ENCODE measurements around the gene CELF1.

CELF1 gene

GRCh38 chr11:47495856-47496217 lies 57.1 kb downstream of the CELF1 start:
- no peaks in the 10 kb centered on the region for H3K9me3 ChIP-seq (ENCODE audit: control insufficient read depth in 1 of 2, low read length in 2 of 2)
- no peak overlapping the region for H3K27ac ChIP-seq (ENCODE audit: low read depth, low read length)
- H3K4me1 ChIP-seq (ENCODE audit: control insufficient read depth in 1 of 2, insufficient read depth in 2 of 2, low read length in 2 of 2): peaks cover 0 to 18% of the 10 kb centered on the region in 2 donors
- peaks cover 7 to 8% of the 10 kb centered on the region in 2 donors for H3K36me3 ChIP-seq (ENCODE audit: control insufficient read depth in 1 of 2, insufficient read depth in 2 of 2, low read length in 2 of 2)
- H3K9ac ChIP-seq (ENCODE audit: low read depth in 1 of 2, low read length in 2 of 2): no peak overlapping the region
- H3K27me3 ChIP-seq (ENCODE audit: control insufficient read depth in 1 of 2, insufficient read depth in 2 of 2, low read length in 2 of 2): no peaks in the 10 kb centered on the region
- H3K4me3 ChIP-seq (ENCODE audit: low read depth in 1 of 2, low read length in 2 of 2): no peak overlapping the region

GRCh38 chr11:47495011-47495855 lies 57.7 kb downstream of the CELF1 start:
- no peak overlapping the region for H3K27ac ChIP-seq (ENCODE audit: low read depth, low read length)
- peaks cover 0 to 18% of the 10 kb centered on the region in 2 donors for H3K4me1 ChIP-seq (ENCODE audit: control insufficient read depth in 1 of 2, insufficient read depth in 2 of 2, low read length in 2 of 2)
- no peaks in the 10 kb centered on the region for H3K27me3 ChIP-seq (ENCODE audit: control insufficient read depth in 1 of 2, insufficient read depth in 2 of 2, low read length in 2 of 2)
- peaks cover 4 to 5% of the 10 kb centered on the region in 2 donors for H3K36me3 ChIP-seq (ENCODE audit: control insufficient read depth in 1 of 2, insufficient read depth in 2 of 2, low read length in 2 of 2)
- no peaks in the 10 kb centered on the region for H3K9me3 ChIP-seq (ENCODE audit: control insufficient read depth in 1 of 2, low read length in 2 of 2)
- H3K4me3 ChIP-seq (ENCODE audit: low read depth in 1 of 2, low read length in 2 of 2): no peak overlapping the region
- H3K9ac ChIP-seq (ENCODE audit: low read depth in 1 of 2, low read length in 2 of 2): no peak overlapping the region

GRCh38 chr11:47489395-47489755 lies 63.6 kb downstream of the CELF1 start:
- H3K27ac ChIP-seq (ENCODE audit: low read depth, low read length): no peak overlapping the region
- peaks cover 15 to 25% of the 10 kb centered on the region in 2 donors for H3K36me3 ChIP-seq (ENCODE audit: control insufficient read depth in 1 of 2, insufficient read depth in 2 of 2, low read length in 2 of 2)
- H3K9ac ChIP-seq (ENCODE audit: low read depth in 1 of 2, low read length in 2 of 2): no peak overlapping the region
- H3K9me3 ChIP-seq (ENCODE audit: control insufficient read depth in 1 of 2, low read length in 2 of 2): no peaks in the 10 kb centered on the region
- H3K27me3 ChIP-seq (ENCODE audit: control insufficient read depth in 1 of 2, insufficient read depth in 2 of 2, low read length in 2 of 2): no peaks in the 10 kb centered on the region
- no peak overlapping the region for H3K4me3 ChIP-seq (ENCODE audit: low read depth in 1 of 2, low read length in 2 of 2)
- peaks cover 7 to 24% of the 10 kb centered on the region in 2 donors for H3K4me1 ChIP-seq (ENCODE audit: control insufficient read depth in 1 of 2, insufficient read depth in 2 of 2, low read length in 2 of 2)

- no peak overlapping the region for H3K9ac ChIP-seq (ENCODE audit: low read depth in 1 of 2, low read length in 2 of 2)
- peaks cover 15 to 30% of the 10 kb centered on the region in 2 donors for H3K36me3 ChIP-seq (ENCODE audit: control insufficient read depth in 1 of 2, insufficient read depth in 2 of 2, low read length in 2 of 2)
- H3K9me3 ChIP-seq (ENCODE audit: control insufficient read depth in 1 of 2, low read length in 2 of 2): no peaks in the 10 kb centered on the region
- H3K4me1 ChIP-seq (ENCODE audit: control insufficient read depth in 1 of 2, insufficient read depth in 2 of 2, low read length in 2 of 2): peaks cover 7 to 24% of the 10 kb centered on the region in 2 donors
- no peaks in the 10 kb centered on the region for H3K27me3 ChIP-seq (ENCODE audit: control insufficient read depth in 1 of 2, insufficient read depth in 2 of 2, low read length in 2 of 2)
- H3K27ac ChIP-seq (ENCODE audit: low read depth, low read length): no peak overlapping the region
- no peak overlapping the region for H3K4me3 ChIP-seq (ENCODE audit: low read depth in 1 of 2, low read length in 2 of 2)
These were observed 64.1 kb downstream of the CELF1 start for GRCh38 chr11:47488674-47489394.

GRCh38 chr11:47488111-47488510 lies 64.8 kb downstream of the CELF1 start:
- Histone ChIP-seq H3K27ac (ENCODE audit: low read depth, low read length) (no peak overlapping the region), H3K27me3 (ENCODE audit: control insufficient read depth in 1 of 2, insufficient read depth in 2 of 2, low read length in 2 of 2) (no peaks in the 10 kb centered on the region), H3K4me3 (ENCODE audit: low read depth in 1 of 2, low read length in 2 of 2) (no peak overlapping the region), H3K4me1 (ENCODE audit: control insufficient read depth in 1 of 2, insufficient read depth in 2 of 2, low read length in 2 of 2) (peaks cover 7 to 24% of the 10 kb centered on the region in 2 donors), H3K9me3 (ENCODE audit: control insufficient read depth in 1 of 2, low read length in 2 of 2) (no peaks in the 10 kb centered on the region), H3K36me3 (ENCODE audit: control insufficient read depth in 1 of 2, insufficient read depth in 2 of 2, low read length in 2 of 2) (peaks cover 21 to 37% of the 10 kb centered on the region in 2 donors), H3K9ac (ENCODE audit: low read depth in 1 of 2, low read length in 2 of 2) (no peak overlapping the region)

- Histone ChIP-seq H3K9me3 (ENCODE audit: control insufficient read depth in 1 of 2, low read length in 2 of 2) (no peaks in the 10 kb centered on the region), H3K36me3 (ENCODE audit: control insufficient read depth in 1 of 2, insufficient read depth in 2 of 2, low read length in 2 of 2) (peaks cover 27 to 44% of the 10 kb centered on the region in 2 donors), H3K27me3 (ENCODE audit: control insufficient read depth in 1 of 2, insufficient read depth in 2 of 2, low read length in 2 of 2) (no peaks in the 10 kb centered on the region), H3K27ac (ENCODE audit: low read depth, low read length) (no peak overlapping the region), H3K4me3 (ENCODE audit: low read depth in 1 of 2, low read length in 2 of 2) (no peak overlapping the region), H3K9ac (ENCODE audit: low read depth in 1 of 2, low read length in 2 of 2) (no peak overlapping the region), H3K4me1 (ENCODE audit: control insufficient read depth in 1 of 2, insufficient read depth in 2 of 2, low read length in 2 of 2) (peaks cover 7 to 24% of the 10 kb centered on the region in 2 donors)
These were observed 65.5 kb downstream of the CELF1 start for GRCh38 chr11:47487421-47487820.

- no peak overlapping the region for H3K27ac ChIP-seq (ENCODE audit: low read depth, low read length)
These were observed 67.8 kb downstream of the CELF1 start for GRCh38 chr11:47485107-47485506.

GRCh38 chr11:47483457-47483856 lies 69.5 kb downstream of the CELF1 start:
- H3K27ac ChIP-seq (ENCODE audit: low read depth, low read length): no peak overlapping the region
- H3K4me3 ChIP-seq (ENCODE audit: low read depth in 1 of 2, low read length in 2 of 2): no peak overlapping the region
- no peaks in the 10 kb centered on the region for H3K27me3 ChIP-seq (ENCODE audit: control insufficient read depth in 1 of 2, insufficient read depth in 2 of 2, low read length in 2 of 2)
- H3K36me3 ChIP-seq (ENCODE audit: control insufficient read depth in 1 of 2, insufficient read depth in 2 of 2, low read length in 2 of 2): peaks cover 56 to 76% of the 10 kb centered on the region in 2 donors
- no peaks in the 10 kb centered on the region for H3K9me3 ChIP-seq (ENCODE audit: control insufficient read depth in 1 of 2, low read length in 2 of 2)
- peaks cover 4 to 11% of the 10 kb centered on the region in 2 donors for H3K4me1 ChIP-seq (ENCODE audit: control insufficient read depth in 1 of 2, insufficient read depth in 2 of 2, low read length in 2 of 2)
- H3K9ac ChIP-seq (ENCODE audit: low read depth in 1 of 2, low read length in 2 of 2): no peak overlapping the region

More at GRCh38 chr11:47485107-47485506, 67.8 kb downstream of the CELF1 start:
- peaks cover 7 to 24% of the 10 kb centered on the region in 2 donors for H3K4me1 ChIP-seq (ENCODE audit: control insufficient read depth in 1 of 2, insufficient read depth in 2 of 2, low read length in 2 of 2)
- H3K9ac ChIP-seq (ENCODE audit: low read depth in 1 of 2, low read length in 2 of 2): no peak overlapping the region
- H3K36me3 ChIP-seq (ENCODE audit: control insufficient read depth in 1 of 2, insufficient read depth in 2 of 2, low read length in 2 of 2): peaks cover 42 to 60% of the 10 kb centered on the region in 2 donors
- H3K27me3 ChIP-seq (ENCODE audit: control insufficient read depth in 1 of 2, insufficient read depth in 2 of 2, low read length in 2 of 2): no peaks in the 10 kb centered on the region
- no peak overlapping the region for H3K4me3 ChIP-seq (ENCODE audit: low read depth in 1 of 2, low read length in 2 of 2)
- no peaks in the 10 kb centered on the region for H3K9me3 ChIP-seq (ENCODE audit: control insufficient read depth in 1 of 2, low read length in 2 of 2)

- no peaks in the 10 kb centered on the region for H3K27me3 ChIP-seq (ENCODE audit: control insufficient read depth in 1 of 2, insufficient read depth in 2 of 2, low read length in 2 of 2)
- no peak overlapping the region for H3K4me3 ChIP-seq (ENCODE audit: low read depth in 1 of 2, low read length in 2 of 2)
- no peak overlapping the region for H3K9ac ChIP-seq (ENCODE audit: low read depth in 1 of 2, low read length in 2 of 2)
- peaks cover 68 to 88% of the 10 kb centered on the region in 2 donors for H3K36me3 ChIP-seq (ENCODE audit: control insufficient read depth in 1 of 2, insufficient read depth in 2 of 2, low read length in 2 of 2)
- H3K9me3 ChIP-seq (ENCODE audit: control insufficient read depth in 1 of 2, low read length in 2 of 2): no peaks in the 10 kb centered on the region
- H3K27ac ChIP-seq (ENCODE audit: low read depth, low read length): no peak overlapping the region
- H3K4me1 ChIP-seq (ENCODE audit: control insufficient read depth in 1 of 2, insufficient read depth in 2 of 2, low read length in 2 of 2): no peaks in the 10 kb centered on the region
These were observed 72.2 kb downstream of the CELF1 start for GRCh38 chr11:47480762-47481161.

GRCh38 chr11:47478651-47479329 lies 74.1 kb downstream of the CELF1 start:
- Histone ChIP-seq H3K27ac (ENCODE audit: low read depth, low read length) (no peak overlapping the region), H3K4me1 (ENCODE audit: control insufficient read depth in 1 of 2, insufficient read depth in 2 of 2, low read length in 2 of 2) (no peaks in the 10 kb centered on the region), H3K9me3 (ENCODE audit: control insufficient read depth in 1 of 2, low read length in 2 of 2) (no peaks in the 10 kb centered on the region), H3K36me3 (ENCODE audit: control insufficient read depth in 1 of 2, insufficient read depth in 2 of 2, low read length in 2 of 2) (peaks cover 80 to 95% of the 10 kb centered on the region in 2 donors), H3K27me3 (ENCODE audit: control insufficient read depth in 1 of 2, insufficient read depth in 2 of 2, low read length in 2 of 2) (no peaks in the 10 kb centered on the region), H3K9ac (ENCODE audit: low read depth in 1 of 2, low read length in 2 of 2) (no peak overlapping the region), H3K4me3 (ENCODE audit: low read depth in 1 of 2, low read length in 2 of 2) (no peak overlapping the region)
